Neuron (in vitro differentiated cells): ENCODE data around the gene JAK2.

Source experiments
- H2AFZ ChIP-seq: one replicate; pipeline ENCODE4 v1.6.1; 2013; ENCODE audit warnings: low read depth, mild to moderate bottlenecking, inconsistent platforms, low read length, moderate library complexity
- H3K27me3 ChIP-seq: one replicate; pipeline ENCODE4 v1.6.1; 2013; ENCODE audit warnings: low read length; ENCODE audit not compliant: insufficient read depth
- H3K36me3 ChIP-seq: one replicate; pipeline ENCODE4 v1.6.1; 2013; ENCODE audit warnings: low read length; ENCODE audit not compliant: insufficient read depth
- H3K4me1 ChIP-seq: one replicate; pipeline ENCODE4 v1.6.1; 2013; ENCODE audit warnings: low read length; ENCODE audit not compliant: insufficient read depth
- H3K4me3 ChIP-seq: 2 replicates; pipeline ENCODE4 v1.5.1; 2013; ENCODE audit warnings: mild to moderate bottlenecking, low read length, moderate library complexity
- H3K9me3 ChIP-seq: one replicate; pipeline ENCODE4 v1.6.1; 2013; ENCODE audit warnings: low read length

Gene JAK2

GRCh38 chr9:4964540-4964939, 20.5 kb upstream of the JAK2 start:
- H3K9me3 ChIP-seq = no peaks in the 10 kb centered on the region
- H3K4me1 ChIP-seq = peaks cover 5% of the 10 kb centered on the region
- H3K36me3 ChIP-seq = no peaks in the 10 kb centered on the region
- H2AFZ ChIP-seq = no peak overlapping the region
- H3K27me3 ChIP-seq = no peaks in the 10 kb centered on the region
- H3K4me3 ChIP-seq = no peak overlapping the region

GRCh38 chr9:4965174-4965821, 19.8 kb upstream of the JAK2 start:
- Histone ChIP-seq H3K27me3 (no peaks in the 10 kb centered on the region), H3K4me3 (no peak overlapping the region), H2AFZ (no peak overlapping the region), H3K9me3 (no peaks in the 10 kb centered on the region), H3K36me3 (no peaks in the 10 kb centered on the region), H3K4me1 (peaks cover 5% of the 10 kb centered on the region)

- Histone ChIP-seq H3K27me3 (no peaks in the 10 kb centered on the region), H2AFZ (no peak overlapping the region), H3K9me3 (no peaks in the 10 kb centered on the region), H3K4me3 (no peak overlapping the region), H3K36me3 (no peaks in the 10 kb centered on the region), H3K4me1 (peaks cover 5% of the 10 kb centered on the region)
Measured at GRCh38 chr9:4967523-4967922, 17.5 kb upstream of the JAK2 start.

DNA sequence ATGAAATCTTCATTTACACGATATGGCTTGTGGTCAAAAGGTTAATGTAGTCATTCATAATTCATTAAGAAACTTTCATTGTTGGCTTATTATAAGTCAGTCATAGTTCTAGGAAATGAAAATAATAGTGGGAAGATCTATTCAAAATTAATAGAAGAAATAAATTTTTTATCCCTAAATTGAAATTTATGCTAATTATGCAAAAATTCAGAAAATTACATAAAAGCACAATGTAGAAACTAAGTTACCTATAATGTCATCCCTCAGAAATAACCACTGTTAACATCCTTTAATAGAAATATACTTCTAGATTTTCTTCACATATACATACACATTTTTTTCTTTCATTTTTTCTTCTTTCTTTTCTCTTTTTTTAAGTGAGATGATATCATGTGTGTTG, 15.9 kb upstream of the JAK2 start:
- H3K4me3 ChIP-seq = no peak overlapping the region
- no peaks in the 10 kb centered on the region for H3K36me3 ChIP-seq
- no peak overlapping the region for H2AFZ ChIP-seq
- no peaks in the 10 kb centered on the region for H3K27me3 ChIP-seq
- peaks cover 5% of the 10 kb centered on the region for H3K4me1 ChIP-seq
- H3K9me3 ChIP-seq = no peaks in the 10 kb centered on the region

GRCh38 chr9:4970970-4971641, 14.0 kb upstream of the JAK2 start:
- H2AFZ ChIP-seq = no peak overlapping the region
- H3K36me3 ChIP-seq = no peaks in the 10 kb centered on the region
- no peaks in the 10 kb centered on the region for H3K9me3 ChIP-seq
- H3K4me3 ChIP-seq = no peak overlapping the region
- no peaks in the 10 kb centered on the region for H3K4me1 ChIP-seq
- no peaks in the 10 kb centered on the region for H3K27me3 ChIP-seq

GRCh38 chr9:4973246-4973645, 11.8 kb upstream of the JAK2 start:
- Histone ChIP-seq H3K36me3 (no peaks in the 10 kb centered on the region), H3K27me3 (no peaks in the 10 kb centered on the region), H3K9me3 (no peaks in the 10 kb centered on the region), H3K4me3 (no peak overlapping the region), H2AFZ (no peak overlapping the region), H3K4me1 (no peaks in the 10 kb centered on the region)

DNA sequence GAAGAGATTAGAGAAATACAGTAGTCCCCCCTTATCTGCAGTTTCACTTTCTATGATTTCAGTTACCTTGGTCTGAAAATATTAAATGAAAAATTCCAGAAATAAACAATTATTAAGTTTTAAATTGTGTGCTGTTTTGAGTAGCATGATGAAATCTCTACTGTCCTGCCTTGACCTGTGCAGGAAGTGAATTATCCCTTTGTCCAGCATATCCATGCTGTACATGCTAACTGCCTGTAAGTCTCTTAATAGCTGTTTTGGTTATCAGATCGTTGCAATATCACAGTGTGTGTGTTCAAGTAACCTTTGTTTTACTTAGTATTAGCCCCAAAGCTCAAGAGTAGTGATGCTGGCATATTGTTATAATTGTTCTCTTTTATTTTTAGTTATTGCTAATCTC, 11.2 kb upstream of the JAK2 start:
- H3K4me1 ChIP-seq = no peaks in the 10 kb centered on the region
- H3K36me3 ChIP-seq = no peaks in the 10 kb centered on the region
- H3K4me3 ChIP-seq = no peak overlapping the region
- H2AFZ ChIP-seq = no peak overlapping the region
- H3K9me3 ChIP-seq = no peaks in the 10 kb centered on the region
- no peaks in the 10 kb centered on the region for H3K27me3 ChIP-seq

DNA sequence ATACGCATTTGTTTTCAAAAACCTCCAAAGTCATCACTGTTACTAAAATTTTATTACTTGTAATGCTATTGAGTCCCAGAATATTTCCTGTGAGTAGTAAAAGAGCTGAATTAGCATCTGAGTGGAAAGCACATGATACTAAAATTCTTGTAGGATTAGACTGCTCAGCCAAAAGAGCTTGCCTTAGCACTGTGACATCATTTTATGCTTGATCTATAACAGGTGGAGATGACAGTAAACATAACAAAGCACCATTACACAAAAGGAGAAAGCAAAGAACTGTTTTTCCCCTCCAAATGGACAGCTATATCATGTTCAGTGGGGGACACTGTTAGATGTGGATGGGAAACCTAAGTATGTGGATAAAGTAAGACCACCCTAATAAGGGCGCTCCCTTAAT, 5.8 kb upstream of the JAK2 start:
- Histone ChIP-seq H3K36me3 (no peaks in the 10 kb centered on the region), H3K27me3 (no peaks in the 10 kb centered on the region), H2AFZ (no peak overlapping the region), H3K9me3 (no peaks in the 10 kb centered on the region), H3K4me1 (peaks cover 4% of the 10 kb centered on the region), H3K4me3 (no peak overlapping the region)

- H3K9me3 ChIP-seq = no peaks in the 10 kb centered on the region
- no peak overlapping the region for H3K4me3 ChIP-seq
- no peak overlapping the region for H2AFZ ChIP-seq
- H3K36me3 ChIP-seq = no peaks in the 10 kb centered on the region
- no peaks in the 10 kb centered on the region for H3K27me3 ChIP-seq
- peaks cover 7% of the 10 kb centered on the region for H3K4me1 ChIP-seq
Measured at GRCh38 chr9:4980086-4980727, 4.9 kb upstream of the JAK2 start.

- Histone ChIP-seq H2AFZ (no peak overlapping the region), H3K4me1 (peaks cover 18% of the 10 kb centered on the region), H3K27me3 (no peaks in the 10 kb centered on the region), H3K36me3 (no peaks in the 10 kb centered on the region), H3K9me3 (no peaks in the 10 kb centered on the region), H3K4me3 (no peak overlapping the region)
Measured at GRCh38 chr9:4982721-4983482, 2.2 kb upstream of the JAK2 start.

GRCh38 chr9:4983601-4984165, 1.4 kb upstream of the JAK2 start:
- Histone ChIP-seq H3K4me3 (peak overlapping the region; percentile 92), H3K4me1 (peaks cover 18% of the 10 kb centered on the region), H3K27me3 (no peaks in the 10 kb centered on the region), H3K36me3 (no peaks in the 10 kb centered on the region), H2AFZ (peak overlapping the region; percentile 89), H3K9me3 (no peaks in the 10 kb centered on the region)

- Histone ChIP-seq H3K9me3 (no peaks in the 10 kb centered on the region), H3K4me1 (peaks cover 18% of the 10 kb centered on the region), H2AFZ (peak overlapping the region; percentile 89), H3K27me3 (no peaks in the 10 kb centered on the region), H3K4me3 (peak overlapping the region; percentile 92), H3K36me3 (no peaks in the 10 kb centered on the region)
Measured at GRCh38 chr9:4984171-4984620, 876 bp upstream of the JAK2 start.
